ENCODE results near the gene HJURP.

GRCh38 chr2:233835230-233836186, 18.8 kb downstream of the HJURP start:
- TF ChIP-seq TAF1 (IDR thresholded peaks at IDR 0.05; ENCODE audit: borderline replicate concordance, low read depth, low read length) (no peak), RCOR1 (IDR thresholded peaks at IDR 0.05; ENCODE audit: low read length) (no peak), EP300 (IDR thresholded peaks at IDR 0.05; ENCODE audit: borderline replicate concordance in 1 of 2, low read depth in 1 of 2, low read length in 1 of 2) (no peak), MXI1 (IDR thresholded peaks at IDR 0.05; ENCODE audit: low read depth, low read length) (no peak), CTCF (IDR thresholded peaks at IDR 0.05) (no peak), MEF2A (IDR thresholded peaks at IDR 0.05; ENCODE audit: borderline replicate concordance, low read depth) (no peak), RAD21 (IDR thresholded peaks at IDR 0.05; ENCODE audit: low read length) (no peak), SMC3 (IDR thresholded peaks at IDR 0.05; ENCODE audit: low read depth, low read length) (no peak), REST (IDR thresholded peaks at IDR 0.05; ENCODE audit: low read depth, low read length) (no peak), USF2 (IDR thresholded peaks at IDR 0.05; ENCODE audit: borderline replicate concordance, low read depth, low read length) (no peak), TCF12 (IDR thresholded peaks at IDR 0.05) (no peak)

Data from SK-N-SH (cell line).